A549 treated with Mapracorat at 1 μM for 4 hours (cell line): ENCODE results near the gene TMEM80. TPM values are rescaled to one million over a fixed set of nuclear protein-coding genes. Genes with fewer than 3 reads are reported as not detected.

Experiments
- total RNA-seq: library from RNA; stranded (reverse); fragments of 200-300 nt; extraction: Qiagen RNA extraction; gene quantifications from 5 replicates; pipeline ENCODE4 v1.2.3, GENCODE V29; 2022

The TMEM80 gene
- total RNA-seq, result 7.6 to 12.4 TPM (median 8.4 TPM) in 5 replicates

DNA sequence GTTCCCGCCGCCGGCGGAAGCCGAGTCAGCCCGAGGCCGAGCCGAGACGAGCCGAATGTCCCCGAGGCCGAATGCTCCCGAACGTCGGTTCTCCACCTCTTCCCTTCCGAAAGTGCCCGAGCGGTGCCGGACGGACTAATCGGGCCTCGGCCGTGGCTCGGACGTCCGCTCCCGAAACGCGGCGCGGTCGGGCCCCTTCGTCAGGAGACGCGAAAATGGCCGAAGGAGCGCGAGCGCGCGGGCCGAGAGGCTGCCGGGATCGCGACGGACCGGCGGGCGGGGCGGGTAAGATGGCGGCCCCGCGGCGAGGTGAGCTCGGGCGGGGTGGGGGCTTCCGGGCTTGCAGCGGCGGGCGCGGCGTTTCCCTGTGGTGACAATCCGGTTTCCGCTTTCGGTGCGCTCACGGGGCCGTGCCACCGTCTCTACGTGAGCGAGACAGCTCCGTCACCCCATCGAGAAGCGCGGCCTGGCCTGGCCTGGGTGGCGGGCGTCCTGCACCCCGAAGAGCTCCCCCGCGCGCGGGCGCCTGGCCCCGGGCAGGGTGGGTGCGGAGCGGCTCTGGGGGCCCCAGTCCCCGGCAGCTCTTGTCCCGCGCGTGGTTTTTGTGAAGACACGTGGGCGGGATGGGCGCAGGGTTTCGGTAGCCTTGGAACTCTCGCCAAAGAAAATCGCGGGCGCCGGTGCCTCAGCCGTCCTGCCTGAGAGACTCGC, at the start of gene TMEM80:
TMEM80 (plus strand) TSS at position 279 of the 711 bp plus-strand sequence; CDS start at position 291, 12 bp downstream.

DNA sequence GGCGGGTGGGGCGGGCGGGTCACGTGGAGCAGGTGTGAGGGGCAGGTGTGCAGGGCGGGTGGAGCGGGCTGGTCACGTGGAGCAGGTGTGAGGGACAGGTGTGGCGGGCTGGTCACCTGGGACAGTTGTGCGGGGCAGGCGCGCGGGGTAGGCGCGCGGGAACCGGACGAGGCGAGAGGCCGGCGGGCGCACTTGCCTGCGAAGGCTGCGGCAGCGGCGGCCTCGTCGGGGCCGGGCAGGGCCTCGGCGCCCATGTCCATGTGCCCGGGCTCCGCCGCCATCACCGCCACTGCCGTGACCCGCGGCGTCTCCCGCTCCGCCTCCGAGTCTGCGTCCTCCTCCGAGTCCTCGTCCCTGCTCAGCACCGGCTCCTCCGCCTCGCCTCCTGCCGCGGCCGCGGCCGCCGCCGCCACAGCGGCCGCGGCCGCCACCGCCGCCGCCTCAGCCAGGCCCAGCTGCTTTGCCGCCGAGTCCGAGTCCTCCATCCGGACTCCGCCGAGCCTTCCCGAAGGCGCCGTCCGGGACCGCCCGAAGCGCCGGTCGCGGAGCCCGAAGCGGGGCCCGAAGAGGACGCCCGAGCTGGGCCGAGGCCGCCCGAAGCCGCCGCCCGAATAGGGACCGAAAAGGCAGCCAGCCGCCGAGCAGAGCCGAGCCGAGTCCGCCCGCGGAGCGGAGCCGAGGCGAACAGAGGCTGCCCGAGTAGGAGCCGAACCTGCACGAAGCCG, 891 bp upstream of the TMEM80 start, which contains the start of gene DEAF1:
DEAF1 (minus strand) TSS at position 660 of the 725 bp plus-strand sequence; CDS start at position 485, 175 bp downstream.

DNA sequence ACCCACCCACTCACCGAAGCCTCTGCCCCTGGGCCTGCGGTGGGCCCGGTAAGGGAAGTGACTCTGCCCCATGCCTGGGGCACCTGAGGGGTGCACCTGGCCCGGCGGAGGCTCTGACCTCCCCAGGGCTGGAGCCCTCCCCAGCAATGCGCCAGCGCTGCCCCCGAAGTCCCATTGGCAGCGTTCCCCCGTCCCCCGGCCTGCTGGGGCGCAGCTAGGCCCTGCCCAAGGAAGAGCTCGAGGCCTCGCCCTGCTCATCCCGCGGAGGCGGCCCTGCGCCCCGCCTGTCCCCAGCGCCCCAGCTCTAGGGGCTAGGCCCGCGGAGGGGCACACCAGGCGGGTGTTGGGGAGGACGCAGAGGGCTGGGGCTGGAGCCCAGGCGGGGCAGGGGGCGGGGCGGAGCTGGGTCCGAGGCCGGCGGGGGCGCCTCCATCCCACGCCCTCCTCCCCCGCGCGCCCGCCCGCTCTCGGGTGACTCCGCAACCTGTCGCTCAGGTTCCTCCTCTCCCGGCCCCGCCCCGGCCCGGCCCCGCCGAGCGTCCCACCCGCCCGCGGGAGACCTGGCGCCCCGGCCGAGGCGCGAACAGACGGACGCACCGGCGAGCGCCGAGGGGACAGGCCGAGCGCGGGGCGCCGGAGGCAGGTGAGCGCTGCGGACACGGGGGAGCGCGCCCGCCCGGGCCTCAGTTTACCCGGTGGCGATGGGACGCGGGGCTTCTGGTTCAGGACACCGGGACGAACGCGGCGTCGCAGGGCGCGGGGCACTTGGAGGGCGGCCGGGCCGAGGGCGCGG, 10.2 kb downstream of the TMEM80 start, which contains the start of gene EPS8L2:
EPS8L2 (plus strand) TSS at position 586 of the 793 bp plus-strand sequence. CDS start 3,177 bp downstream, outside the sequence.

DNA sequence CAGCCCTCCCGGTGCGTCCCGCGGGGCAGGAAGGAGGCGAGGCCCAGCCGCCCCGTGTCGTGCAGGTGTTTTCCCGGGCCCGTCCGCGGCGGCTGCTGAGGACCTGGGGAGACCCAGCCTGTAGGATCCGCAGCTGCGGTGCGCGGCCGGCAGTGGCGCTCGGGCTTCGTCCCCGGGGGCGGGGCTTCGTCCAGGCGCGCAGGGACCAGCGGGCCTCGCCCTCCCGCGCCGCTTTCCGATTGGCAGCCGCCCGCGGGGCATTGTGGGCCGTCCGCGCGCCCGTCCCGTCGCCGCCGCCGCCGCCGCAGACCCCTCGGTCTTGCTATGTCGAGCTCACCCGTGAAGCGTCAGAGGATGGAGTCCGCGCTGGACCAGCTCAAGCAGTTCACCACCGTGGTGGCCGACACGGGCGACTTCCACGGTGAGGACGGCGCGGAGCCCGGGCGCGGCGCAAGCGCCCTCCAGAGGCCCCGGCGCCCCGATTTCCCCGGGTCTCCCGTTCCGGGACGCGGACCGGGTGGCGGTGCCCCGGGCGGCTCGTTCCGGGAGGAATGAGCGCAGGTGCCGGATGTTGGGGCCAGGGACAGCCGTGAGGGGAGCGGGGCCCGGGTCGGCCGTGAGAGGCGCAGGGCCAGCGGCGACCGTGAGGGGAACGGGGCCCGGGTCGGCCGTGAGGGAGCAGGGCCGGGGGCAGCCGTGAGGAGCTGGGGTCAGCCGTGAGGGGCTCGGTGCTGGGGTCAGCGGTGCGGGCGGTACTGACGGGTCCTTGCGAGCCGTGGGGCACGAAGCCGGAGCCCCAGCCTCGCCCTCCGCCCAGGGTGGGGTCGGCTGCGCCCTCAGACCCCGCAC, 51.8 kb downstream of the TMEM80 start, which contains the start of gene TALDO1:
TALDO1 (plus strand) TSS at position 307 of the 849 bp plus-strand sequence; CDS start at position 325, 18 bp downstream.

Other genes with a start within 250 kb of the TMEM80 start
- 33.8 to 48.0 TPM (median 43.2 TPM) in 5 replicates for gene PTDSS2, start 245.5 kb upstream of the TMEM80 start, total RNA-seq
- 130 to 184 TPM (median 173 TPM) in 5 replicates for gene RNH1, start 188.6 kb upstream of the TMEM80 start, total RNA-seq
- 109 to 168 TPM (median 154 TPM) in 5 replicates for gene HRAS, start 160.2 kb upstream of the TMEM80 start, total RNA-seq
- 0.54 to 1.1 TPM (median 0.72 TPM) in 5 replicates for gene LRRC56, start 158.3 kb upstream of the TMEM80 start, total RNA-seq
- gene LMNTD2, start 135.1 kb upstream of the TMEM80 start, total RNA-seq, result 2.0 to 3.0 TPM (median 2.7 TPM) in 5 replicates
- 39.7 to 54.5 TPM (median 51.0 TPM) in 5 replicates for gene RASSF7, start 134.8 kb upstream of the TMEM80 start, total RNA-seq
- 26.6 to 36.8 TPM (median 36.2 TPM) in 5 replicates for gene PHRF1, start 119.3 kb upstream of the TMEM80 start, total RNA-seq
- 5.0 to 7.9 TPM (median 6.0 TPM) in 5 replicates for gene IRF7, start 79.9 kb upstream of the TMEM80 start, total RNA-seq
- 0.06 to 0.26 TPM (median 0.18 TPM) in 4 of 5 replicates, not detected in the other for gene CDHR5, start 70.9 kb upstream of the TMEM80 start, total RNA-seq
- gene SCT, start 68.6 kb upstream of the TMEM80 start, total RNA-seq, result not detected in 5 replicates
- gene DRD4, start 58.5 kb upstream of the TMEM80 start, total RNA-seq, result 0.09 to 0.64 TPM (median 0.32 TPM) in 5 replicates
- 24.1 to 34.9 TPM (median 32.0 TPM) in 5 replicates for gene DEAF1, start 594 bp upstream of the TMEM80 start, total RNA-seq
- gene EPS8L2, start 10.4 kb downstream of the TMEM80 start, total RNA-seq, result 68.5 to 140 TPM (median 124 TPM) in 5 replicates
- 389 to 446 TPM (median 405 TPM) in 5 replicates for gene TALDO1, start 51.6 kb downstream of the TMEM80 start, total RNA-seq
- gene GATD1, start 81.7 kb downstream of the TMEM80 start, total RNA-seq, result 34.1 to 52.3 TPM (median 47.9 TPM) in 5 replicates
- gene CEND1, start 94.3 kb downstream of the TMEM80 start, total RNA-seq, result 1.9 to 2.7 TPM (median 2.2 TPM) in 5 replicates
- 21.8 to 38.2 TPM (median 32.3 TPM) in 5 replicates for gene SLC25A22, start 102.5 kb downstream of the TMEM80 start, total RNA-seq
- 9.5 to 16.4 TPM (median 14.6 TPM) in 5 replicates for gene PIDD1, start 109.4 kb downstream of the TMEM80 start, total RNA-seq
- 1,691 to 2,493 TPM (median 2,369 TPM) in 5 replicates for gene RPLP2, start 114.2 kb downstream of the TMEM80 start, total RNA-seq
- 41.0 to 62.3 TPM (median 56.7 TPM) in 5 replicates for gene PNPLA2, start 123.1 kb downstream of the TMEM80 start, total RNA-seq
- gene CRACR2B, start 132.1 kb downstream of the TMEM80 start, total RNA-seq, result 4.0 to 6.3 TPM (median 5.2 TPM) in 5 replicates
- 806 to 852 TPM (median 825 TPM) in 5 replicates for gene CD151, start 137.1 kb downstream of the TMEM80 start, total RNA-seq
- 607 to 738 TPM (median 630 TPM) in 5 replicates for gene POLR2L, start 146.7 kb downstream of the TMEM80 start, total RNA-seq
- gene TSPAN4, start 147.0 kb downstream of the TMEM80 start, total RNA-seq, result 128 to 207 TPM (median 190 TPM) in 5 replicates
- gene CHID1, start 215.0 kb downstream of the TMEM80 start, total RNA-seq, result 71.0 to 76.7 TPM (median 73.6 TPM) in 5 replicates
- gene AP2A2, start 230.1 kb downstream of the TMEM80 start, total RNA-seq, result 32.5 to 39.1 TPM (median 37.7 TPM) in 5 replicates